Stomach (tissue), 9 donors: ENCODE measurements around the gene MED8. TPM values are rescaled to one million over a fixed set of nuclear protein-coding genes. Genes with fewer than 3 reads are reported as not detected.

Experiments
- DNase-seq, 2 donors: peaks; one replicate each; pipeline versions ENCODE4 v3.0.0 to v3.0.0-alpha.2; 2013 to 2019
- H3K27ac ChIP-seq, 5 donors: fragments of 200-600 bp in 4 of 5; sonication (generic) in 4 of 5; one replicate each; pipeline ENCODE4 v1.5.1; 2013 to 2019; ENCODE audit warnings: mild to moderate bottlenecking in 1 of 5, moderate library complexity in 1 of 5
- H3K27me3 ChIP-seq, 3 donors: fragments of 200-600 bp; sonication (generic); one replicate each; pipeline ENCODE4 v1.5.1; 2017 to 2019; ENCODE audit warnings: mixed run types in 1 of 3
- H3K36me3 ChIP-seq, 4 donors: fragments of 200-600 bp; sonication (generic); 1 replicate in 3 of 4; 2 replicates in 1 of 4; pipeline ENCODE4 v1.5.1; 2016 to 2019
- H3K4me1 ChIP-seq, 4 donors: fragments of 200-600 bp; sonication (generic); one replicate each; pipeline ENCODE4 v1.5.1; 2016 to 2019
- H3K4me3 ChIP-seq, 4 donors: fragments of 200-600 bp; sonication (generic) in 3 of 4; one replicate each; pipeline ENCODE4 v1.5.1; 2016 to 2019; ENCODE audit warnings: mild to moderate bottlenecking in 1 of 4
- H3K9me3 ChIP-seq, 4 donors: fragments of 200-600 bp; sonication (generic); one replicate each; pipeline ENCODE4 v1.5.1; 2016 to 2019
- EP300 ChIP-seq: sonication (generic); formaldehyde crosslinking; IDR thresholded peaks from one replicate; pipeline ENCODE4 v1.6.1; 2017; ENCODE audit warnings: antibody characterized with exemption
- POLR2A ChIP-seq, 4 donors: fragments of 450-650 bp; IDR thresholded peaks; one replicate each; pipeline ENCODE4 v1.6.1; 2016; ENCODE audit warnings: antibody characterized with exemption in 4 of 4, control low read depth in 2 of 4, mild to moderate bottlenecking in 1 of 4, moderate library complexity in 1 of 4
- POLR2AphosphoS5 ChIP-seq, 3 donors: sonication (generic); formaldehyde crosslinking; IDR thresholded peaks; one replicate each; pipeline ENCODE4 v1.6.1; 2016; ENCODE audit warnings: antibody characterized with exemption in 3 of 3
- WGBS, 5 donors: extraction: QIAGEN DNeasy Blood & Tissue Kit in 3 of 5; methylation state at CpG; one replicate each; pipeline versions ENCODE4 v1.1.5 to v1.1.7; 2013 to 2018; 5-methylcytosine and 5-hydroxymethylcytosine counted together
- intact Hi-C: fragments of 100-400 bp; cut with DNase I; formaldehyde crosslinking; loops from one replicate; pipeline ENCODE4 v1.15.1; 2023; ENCODE audit warnings: low total_unique reads
- polyA plus RNA-seq, 3 donors: library from polyadenylated mRNA; stranded (reverse); fragments of 200-250 nt; gene quantifications; one replicate each; pipeline ENCODE4 v1.2.3, GENCODE V29; 2013
- total RNA-seq, 5 donors: library from RNA; depleted of rRNA; stranded (reverse); fragments of >200 nt; gene quantifications; one replicate each; pipeline versions ENCODE4 v1.1.0 to v1.2.3, GENCODE V29; 2014 to 2016
- TF ChIP-seq, protein P1 (sequence below), 7 experiments: fragments of 450-650 bp in 4 of 7; fragments of 200-600 bp in 3 of 7; sonication (generic) in 3 of 7; IDR thresholded peaks; one replicate each; pipeline ENCODE4 v1.5.1; 2016 to 2019; ENCODE audit warnings: antibody characterized with exemption in 7 of 7, control low read depth in 2 of 7, mild to moderate bottlenecking in 1 of 7
- donor health status: healthy with polysubstance abuse.
- donor health status: Bipolar disorder and iron deficiency.
- donor health status: healthy.

The MED8 gene
- total and polyA plus RNA-seq, 8 donors = 5.8 to 52.2 (median 30.1) TPM

DNA sequence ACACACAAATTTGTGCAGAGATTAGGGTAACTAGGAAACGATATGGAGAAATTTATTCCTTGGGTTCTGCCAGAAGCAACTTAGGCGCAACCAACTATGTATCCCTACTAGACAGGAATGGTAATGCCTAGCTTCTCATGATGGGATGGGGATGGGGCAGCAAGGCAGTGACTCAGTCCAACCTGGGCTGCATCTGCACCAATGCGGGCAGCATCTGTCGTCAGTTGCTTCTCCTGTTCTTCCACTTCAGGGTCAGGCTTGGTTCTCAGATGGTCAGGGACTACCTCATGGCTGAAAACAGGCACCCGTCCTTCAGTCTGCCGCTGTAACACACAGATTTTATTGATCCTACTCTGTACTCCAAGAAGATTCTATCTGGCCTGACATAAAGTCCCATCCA is 2.9 kb downstream of the MED8 start:
- H3K27ac ChIP-seq = no peak overlapping the region
- H3K36me3 ChIP-seq = peaks cover 45 to 61% (median 60%) of the 10 kb centered on the region in 4 donors
- peaks cover 29 to 56% (median 38%) of the 10 kb centered on the region in 4 donors for H3K4me1 ChIP-seq
- no peaks in the 10 kb centered on the region for H3K9me3 ChIP-seq
- no peaks in the 10 kb centered on the region for H3K27me3 ChIP-seq
- no peak for DNase-seq
- intact Hi-C loops = no loop called here
- TF ChIP-seq, protein P1, sequence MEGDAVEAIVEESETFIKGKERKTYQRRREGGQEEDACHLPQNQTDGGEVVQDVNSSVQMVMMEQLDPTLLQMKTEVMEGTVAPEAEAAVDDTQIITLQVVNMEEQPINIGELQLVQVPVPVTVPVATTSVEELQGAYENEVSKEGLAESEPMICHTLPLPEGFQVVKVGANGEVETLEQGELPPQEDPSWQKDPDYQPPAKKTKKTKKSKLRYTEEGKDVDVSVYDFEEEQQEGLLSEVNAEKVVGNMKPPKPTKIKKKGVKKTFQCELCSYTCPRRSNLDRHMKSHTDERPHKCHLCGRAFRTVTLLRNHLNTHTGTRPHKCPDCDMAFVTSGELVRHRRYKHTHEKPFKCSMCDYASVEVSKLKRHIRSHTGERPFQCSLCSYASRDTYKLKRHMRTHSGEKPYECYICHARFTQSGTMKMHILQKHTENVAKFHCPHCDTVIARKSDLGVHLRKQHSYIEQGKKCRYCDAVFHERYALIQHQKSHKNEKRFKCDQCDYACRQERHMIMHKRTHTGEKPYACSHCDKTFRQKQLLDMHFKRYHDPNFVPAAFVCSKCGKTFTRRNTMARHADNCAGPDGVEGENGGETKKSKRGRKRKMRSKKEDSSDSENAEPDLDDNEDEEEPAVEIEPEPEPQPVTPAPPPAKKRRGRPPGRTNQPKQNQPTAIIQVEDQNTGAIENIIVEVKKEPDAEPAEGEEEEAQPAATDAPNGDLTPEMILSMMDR (IDR thresholded peaks at IDR 0.05) = no peak
- no peak for TF ChIP-seq POLR2A (IDR thresholded peaks at IDR 0.05)
- no peak for TF ChIP-seq POLR2AphosphoS5 (IDR thresholded peaks at IDR 0.05)
- no peak for TF ChIP-seq EP300
- WGBS, 5 donors = 89 to 97% (median 94%) methylated on average over 6 of the region's 6 CpGs
- H3K4me3 ChIP-seq = no peak overlapping the region

DNA sequence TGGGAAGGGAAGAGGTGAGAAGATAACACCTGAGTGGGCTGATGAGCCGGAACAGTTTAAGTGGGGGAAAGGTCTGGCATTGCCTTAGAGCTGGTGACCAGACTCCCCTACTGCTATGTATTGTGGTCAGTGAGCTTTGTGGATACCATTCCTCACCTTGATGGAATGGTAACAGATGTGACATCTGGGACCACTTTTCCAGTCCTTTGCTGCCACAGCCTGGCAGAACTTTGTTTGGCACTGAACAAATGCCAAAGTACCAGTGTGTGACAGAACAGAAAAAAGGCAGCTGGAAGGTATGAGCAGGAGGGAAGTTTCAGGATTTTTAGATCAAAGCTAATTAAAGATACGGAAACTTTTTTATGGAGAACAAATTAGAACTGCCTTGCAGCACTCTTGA is 6.2 kb downstream of the MED8 start:
- Histone ChIP-seq H3K4me1 (peaks cover 11 to 36% (median 20%) of the 10 kb centered on the region in 4 donors), H3K9me3 (no peaks in the 10 kb centered on the region), H3K27ac (no peak overlapping the region), H3K36me3 (peaks cover 45 to 76% (median 72%) of the 10 kb centered on the region in 4 donors), H3K4me3 (no peak overlapping the region), H3K27me3 (no peaks in the 10 kb centered on the region)
- TF ChIP-seq EP300 = no peak
- no peak for TF ChIP-seq POLR2AphosphoS5 (IDR thresholded peaks at IDR 0.05)
- no peak for TF ChIP-seq POLR2A (IDR thresholded peaks at IDR 0.05)
- TF ChIP-seq, protein P1 (IDR thresholded peaks at IDR 0.05) = peak in 1 of 7 experiments; percentile 29
- 70 to 92% (median 83%) methylated on average over 2 of the region's 2 CpGs for WGBS, 5 donors
- intact Hi-C loops = no loop called here
- DNase-seq = peak in 1 of 2 donors; percentile 31

GRCh38 chr1:43382027-43382779 is 7.4 kb downstream of the MED8 start:
- peaks cover 0 to 23% (median 11%) of the 10 kb centered on the region in 4 donors for H3K4me1 ChIP-seq
- intact Hi-C loops = no loop called here
- H3K27ac ChIP-seq = peak overlapping the region in 2 of 5 donors; percentile 25 to 44
- TF ChIP-seq, protein P1 (IDR thresholded peaks at IDR 0.05) = no peak
- no peak for TF ChIP-seq EP300
- TF ChIP-seq POLR2A (IDR thresholded peaks at IDR 0.05) = no peak
- TF ChIP-seq POLR2AphosphoS5 (IDR thresholded peaks at IDR 0.05) = no peak
- no peaks in the 10 kb centered on the region for H3K9me3 ChIP-seq
- no peak overlapping the region for H3K4me3 ChIP-seq
- peaks cover 43 to 78% (median 71%) of the 10 kb centered on the region in 4 donors for H3K36me3 ChIP-seq
- DNase-seq = peak in 1 of 2 donors; percentile 49
- H3K27me3 ChIP-seq = no peaks in the 10 kb centered on the region
- WGBS, 5 donors = 42 to 59% (median 48%) methylated on average over 6 of the region's 6 CpGs

DNA sequence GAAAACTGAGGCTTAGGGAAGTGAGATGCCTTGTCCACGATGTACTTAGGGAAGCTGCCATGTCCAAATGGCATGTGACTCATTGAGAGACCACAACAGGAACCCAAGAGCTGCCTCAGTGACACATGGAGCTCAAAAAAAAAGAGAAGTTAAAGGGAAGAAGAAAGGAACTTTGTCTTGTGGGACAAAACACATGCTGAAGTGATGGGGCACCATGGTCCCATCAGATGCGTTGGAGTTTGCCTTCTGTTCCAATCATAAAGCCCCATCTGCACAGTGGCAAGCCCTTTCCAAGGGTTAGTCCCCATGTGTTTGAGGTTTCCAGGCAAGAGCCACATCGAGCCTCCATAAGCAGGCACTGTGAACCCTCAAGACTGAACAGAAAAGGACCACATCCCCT is 8.0 kb downstream of the MED8 start:
- DNase-seq = no peak
- no peak overlapping the region for H3K4me3 ChIP-seq
- intact Hi-C loops = no loop called here
- WGBS, 5 donors = 60 to 78% (median 75%) methylated on average over 3 of the region's 3 CpGs
- H3K27me3 ChIP-seq = no peaks in the 10 kb centered on the region
- TF ChIP-seq EP300 (no peak), POLR2A (IDR thresholded peaks at IDR 0.05) (no peak), POLR2AphosphoS5 (IDR thresholded peaks at IDR 0.05) (no peak)
- TF ChIP-seq, protein P1 (IDR thresholded peaks at IDR 0.05) = no peak
- peaks cover 0 to 18% (median 11%) of the 10 kb centered on the region in 4 donors for H3K4me1 ChIP-seq
- peak overlapping the region in 2 of 5 donors; percentile 4 to 44 for H3K27ac ChIP-seq
- no peaks in the 10 kb centered on the region for H3K9me3 ChIP-seq
- H3K36me3 ChIP-seq = peaks cover 37 to 72% (median 65%) of the 10 kb centered on the region in 4 donors
